MM.1S (cell line): ENCODE measurements around the gene CRISP3.

Experiments
- EZH2 ChIP-seq: fragments of 300-600 bp; sonication (generic); optimal IDR thresholded peaks from 2 replicates; pipeline ENCODE3; 2017; ENCODE audit warnings: low read depth, mild to moderate bottlenecking, antibody characterized with exemption, low read length, mixed read lengths
- EZH2phosphoT487 ChIP-seq: fragments of 300-600 bp; sonication (generic); IDR thresholded peaks from 2 replicates; pipeline ENCODE4 v1.6.1; 2018; ENCODE audit warnings: antibody characterized with exemption, low read length

DNA sequence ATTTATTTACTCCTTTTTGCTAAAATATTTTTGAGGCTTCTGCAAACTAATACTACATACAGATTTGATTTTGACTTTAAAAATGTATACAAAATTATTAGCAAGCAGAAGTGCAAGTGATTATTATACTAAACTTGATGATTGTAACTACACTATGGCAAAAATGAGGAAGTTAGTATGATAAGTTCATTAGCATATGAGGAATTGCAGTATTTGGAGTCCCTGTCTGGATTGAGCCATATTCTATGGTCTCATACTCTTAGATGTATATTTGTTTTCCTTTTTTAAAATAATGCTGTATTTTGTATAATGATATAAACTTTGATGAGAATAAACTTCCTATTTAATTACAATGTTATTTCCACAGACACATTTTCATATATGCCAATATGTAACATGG, 13.9 kb downstream of the CRISP3 start:
- TF ChIP-seq EZH2phosphoT487 (no peak), EZH2 (no peak)
